HepG2 (cell line): ENCODE data around the gene ASF1B. TPM values are rescaled to one million over a fixed set of nuclear protein-coding genes. Genes with fewer than 3 reads are reported as not detected.
A peak's percentile ranks its signal among the peaks of the same experiment; 100 is the strongest.

Source experiments
- HNRNPH1 ChIP-seq: fragments of 200-400 bp; formaldehyde crosslinking; optimal IDR thresholded peaks from 2 replicates; pipeline ENCODE3; 2017; ENCODE audit warnings: mild to moderate bottlenecking, low read depth, low read length
- KDM6A ChIP-seq: IDR thresholded peaks from 2 replicates; pipeline ENCODE4 v1.6.1; 2016; ENCODE audit warnings: low read depth
- MNT ChIP-seq: fragments of 450-650 bp; IDR thresholded peaks from 2 replicates; pipeline ENCODE4 v1.6.1; 2016
- PRDM10 ChIP-seq: sonication (generic); formaldehyde crosslinking; IDR thresholded peaks from 2 replicates; pipeline ENCODE4 v1.4.0; 2020; ENCODE audit warnings: low read depth, missing genetic modification reagents
- STAT6 ChIP-seq: sonication (generic); formaldehyde crosslinking; IDR thresholded peaks from 2 replicates; pipeline ENCODE4 v1.4.0; 2020; ENCODE audit warnings: missing genetic modification reagents, mild to moderate bottlenecking, borderline replicate concordance
- TOE1 ChIP-seq: sonication (generic); formaldehyde crosslinking; IDR thresholded peaks from 2 replicates; pipeline ENCODE4 v1.4.0; 2020; ENCODE audit warnings: mild to moderate bottlenecking, missing genetic modification reagents
- ZC3H13 ChIP-seq: sonication (generic); formaldehyde crosslinking; IDR thresholded peaks from 2 replicates; pipeline ENCODE4 v1.8.1; 2023; ENCODE audit warnings: mild to moderate bottlenecking, missing genetic modification reagents, moderate library complexity
- ZNF18 ChIP-seq: sonication (generic); formaldehyde crosslinking; IDR thresholded peaks from 2 replicates; pipeline ENCODE4 v1.8.0; 2022; ENCODE audit warnings: mild to moderate bottlenecking, missing genetic modification reagents; ENCODE audit not compliant: insufficient replicate concordance
- ZNF280D ChIP-seq: sonication (generic); formaldehyde crosslinking; IDR thresholded peaks from 2 replicates; pipeline ENCODE4 v1.5.1; 2020; ENCODE audit warnings: mild to moderate bottlenecking, missing genetic modification reagents
- ZNF326 ChIP-seq: sonication (generic); formaldehyde crosslinking; IDR thresholded peaks from 2 replicates; pipeline ENCODE4 v1.4.0; 2020; ENCODE audit warnings: missing genetic modification reagents, borderline replicate concordance
- ZNF33B ChIP-seq: sonication (generic); formaldehyde crosslinking; IDR thresholded peaks from 2 replicates; pipeline ENCODE4 v1.5.1; 2020; ENCODE audit warnings: mild to moderate bottlenecking, missing genetic modification reagents
- ZNF501 ChIP-seq: sonication (generic); formaldehyde crosslinking; IDR thresholded peaks from 2 replicates; pipeline ENCODE4 v1.5.1; 2020; ENCODE audit warnings: mild to moderate bottlenecking, moderate library complexity, missing genetic modification reagents
- ZSCAN25 ChIP-seq: sonication (generic); formaldehyde crosslinking; IDR thresholded peaks from 2 replicates; pipeline ENCODE4 v1.8.0; 2022; ENCODE audit warnings: mild to moderate bottlenecking, missing genetic modification reagents
- polyA plus RNA-seq, 8 experiments: library from polyadenylated mRNA; depleted of rRNA in 3 of 8; stranded (reverse) in 7 of 8; unstranded in 1 of 8; fragments of >200 nt; fragmentation: Illumina TruSeq in 4 of 8; extraction: Trizol in 4 of 8; gene quantifications; 2 replicates each; pipeline versions ENCODE4 v1.2.1 to v1.2.3, GENCODE V29; 2011 to 2016; ENCODE audit warnings: low read depth in 4 of 8, missing spikeins in 1 of 8, mixed read lengths in 1 of 8; ENCODE audit not compliant: insufficient read depth in 1 of 8
- total RNA-seq, 5 experiments: library from RNA; depleted of rRNA; stranded (reverse); fragments of >200 nt; fragmentation: Illumina TruSeq; extraction: Trizol; gene quantifications; 2 replicates each; pipeline ENCODE4 v1.2.3, GENCODE V29; 2016; ENCODE audit warnings: low read depth in 1 of 5

Gene ASF1B
- total and polyA plus RNA-seq, 2 of the 13 experiments (the other 11 are each of a cell fraction or from before 2014, with no cell fraction given): 18.2 to 24.8 TPM

- TF ChIP-seq PRDM10 (CRISPR knock-in tag) (peak; percentile 86; the same call in 1 of the 2 replicates), ZNF18 (CRISPR knock-in tag) (peak; percentile 46), ZNF33B (CRISPR knock-in tag) (0 out of 2 replicates have a peak, but pooled peaks have one; percentile 52), MNT (no peak), STAT6 (CRISPR knock-in tag) (no peak), ZSCAN25 (CRISPR knock-in tag) (0 out of 2 replicates have a peak, but pooled peaks have one; percentile 17), ZC3H13 (CRISPR knock-in tag) (peak; percentile 58; the same call in 1 of the 2 replicates), ZNF501 (peak; percentile 34; the same call in 1 of the 2 replicates), ZNF280D (peak; percentile 31; the same call in 1 of the 2 replicates), KDM6A (CRISPR knock-in tag) (no peak), TOE1 (CRISPR knock-in tag) (no peak), ZNF326 (CRISPR knock-in tag) (no peak), HNRNPH1 (no peak)
Measured at GRCh38 chr19:14118165-14119051, 18.0 kb downstream of the ASF1B start (continued).
